Thymus (tissue), 11 donors: ENCODE measurements around the gene GNAS. TPM values are rescaled to one million over a fixed set of nuclear protein-coding genes. Genes with fewer than 3 reads are reported as not detected.

Source experiments
- DNase-seq, 9 donors: peaks; one replicate each; pipeline ENCODE4 v3.0.0-alpha.2; 2013; ENCODE audit warnings: low spot score in 9 of 9, low read depth in 6 of 9, missing footprints in 1 of 9
- H3K27ac ChIP-seq, 2 donors: one replicate each; pipeline ENCODE4 v1.5.1; 2013; ENCODE audit warnings: control low read depth in 1 of 2, low read depth in 1 of 2, low read length in 1 of 2, mild to moderate bottlenecking in 1 of 2, moderate library complexity in 1 of 2
- H3K27me3 ChIP-seq, 2 donors: one replicate each; pipeline ENCODE4 v1.5.1; 2013; ENCODE audit warnings: low read length in 1 of 2; ENCODE audit not compliant: control insufficient read depth in 2 of 2, insufficient read depth in 1 of 2
- H3K36me3 ChIP-seq, 2 donors: one replicate each; pipeline ENCODE4 v1.5.1; 2013; ENCODE audit warnings: low read length in 1 of 2, mild to moderate bottlenecking in 1 of 2, moderate library complexity in 1 of 2; ENCODE audit not compliant: control insufficient read depth in 2 of 2, insufficient read depth in 2 of 2
- H3K4me1 ChIP-seq, 2 donors: one replicate each; pipeline ENCODE4 v1.5.1; 2013; ENCODE audit warnings: low read length in 2 of 2; ENCODE audit not compliant: control insufficient read depth in 2 of 2, insufficient read depth in 2 of 2
- H3K4me3 ChIP-seq, 2 donors: one replicate each; pipeline ENCODE4 v1.5.1; 2013; ENCODE audit warnings: low read length in 2 of 2, control low read depth in 1 of 2, mild to moderate bottlenecking in 1 of 2
- H3K9me3 ChIP-seq, 2 donors: one replicate each; pipeline ENCODE4 v1.5.1; 2013; ENCODE audit warnings: low read length in 1 of 2, mild to moderate bottlenecking in 1 of 2; ENCODE audit not compliant: control insufficient read depth in 2 of 2, insufficient read depth in 1 of 2
- WGBS: extraction: QIAGEN DNeasy Blood & Tissue Kit; methylation state at CpG from one replicate; pipeline ENCODE4 v1.1.7; 2013; 5-methylcytosine and 5-hydroxymethylcytosine counted together
- polyA plus RNA-seq: library from polyadenylated mRNA; stranded (reverse); fragments of 200-250 nt; gene quantifications from one replicate; pipeline ENCODE4 v1.2.3, GENCODE V29; 2013
- total RNA-seq: library from RNA; stranded (reverse); fragments of 120-200 nt; gene quantifications from one replicate; pipeline ENCODE4 v1.2.4, GENCODE V29; 2013
- donor health status: healthy.

The GNAS gene
- total and polyA plus RNA-seq, 2 donors = 434 to 700 TPM

- Histone ChIP-seq H3K27me3 (peaks cover 4 to 19% of the 10 kb centered on the region in 2 donors), H3K4me1 (peaks cover 0 to 2% of the 10 kb centered on the region in 2 donors), H3K27ac (no peak overlapping the region), H3K36me3 (no peaks in the 10 kb centered on the region), H3K9me3 (no peaks in the 10 kb centered on the region), H3K4me3 (no peak overlapping the region)
- 60% methylated on average over 14 of the region's 14 CpGs for WGBS
- peak in 1 of 9 donors; percentile 38 for DNase-seq
These were observed 16.3 kb downstream of the GNAS start for GRCh38 chr20:58868795-58869194.

- no peak overlapping the region for H3K4me3 ChIP-seq
- DNase-seq = no peak
- H3K27ac ChIP-seq = no peak overlapping the region
- peaks cover 0 to 2% of the 10 kb centered on the region in 2 donors for H3K4me1 ChIP-seq
- WGBS = 96% methylated on average over 7 of the region's 7 CpGs
- no peaks in the 10 kb centered on the region for H3K9me3 ChIP-seq
- no peaks in the 10 kb centered on the region for H3K36me3 ChIP-seq
- H3K27me3 ChIP-seq = peaks cover 4 to 18% of the 10 kb centered on the region in 2 donors
These were observed 17.2 kb downstream of the GNAS start for GRCh38 chr20:58869662-58870227.

- peak in 3 of 9 donors; percentile 28 to 55 (median 52) for DNase-seq
- WGBS = 51% methylated on average over 7 of the region's 7 CpGs
- Histone ChIP-seq H3K9me3 (no peaks in the 10 kb centered on the region), H3K4me1 (peaks cover 0 to 2% of the 10 kb centered on the region in 2 donors), H3K4me3 (no peak overlapping the region), H3K36me3 (no peaks in the 10 kb centered on the region), H3K27me3 (peaks cover 4 to 18% of the 10 kb centered on the region in 2 donors), H3K27ac (no peak overlapping the region)
These were observed 17.9 kb downstream of the GNAS start for GRCh38 chr20:58870293-58871014.

GRCh38 chr20:58871533-58872102 lies 19.1 kb downstream of the GNAS start:
- peaks cover 0 to 2% of the 10 kb centered on the region in 2 donors for H3K4me1 ChIP-seq
- H3K27ac ChIP-seq = no peak overlapping the region
- H3K4me3 ChIP-seq = no peak overlapping the region
- peaks cover 4 to 15% of the 10 kb centered on the region in 2 donors for H3K27me3 ChIP-seq
- DNase-seq = no peak
- H3K9me3 ChIP-seq = no peaks in the 10 kb centered on the region
- no peaks in the 10 kb centered on the region for H3K36me3 ChIP-seq
- WGBS = 97% methylated on average over 8 of the region's 8 CpGs

- DNase-seq = no peak
- no peaks in the 10 kb centered on the region for H3K36me3 ChIP-seq
- H3K9me3 ChIP-seq = no peaks in the 10 kb centered on the region
- no peak overlapping the region for H3K4me3 ChIP-seq
- H3K27ac ChIP-seq = no peak overlapping the region
- WGBS = 98% methylated on average over 1 of the region's 1 CpG
- peaks cover 0 to 3% of the 10 kb centered on the region in 2 donors for H3K27me3 ChIP-seq
- H3K4me1 ChIP-seq = peaks cover 0 to 21% of the 10 kb centered on the region in 2 donors
These were observed 22.0 kb downstream of the GNAS start for GRCh38 chr20:58874469-58874868.

GRCh38 chr20:58875111-58875510 lies 22.6 kb downstream of the GNAS start:
- no peak for DNase-seq
- H3K27ac ChIP-seq = no peak overlapping the region
- over 99% methylated on average over 3 of the region's 3 CpGs for WGBS

GRCh38 chr20:58875541-58876134 lies 23.1 kb downstream of the GNAS start:
- Histone ChIP-seq H3K36me3 (no peaks in the 10 kb centered on the region), H3K9me3 (no peaks in the 10 kb centered on the region), H3K27ac (no peak overlapping the region), H3K4me3 (no peak overlapping the region), H3K27me3 (no peaks in the 10 kb centered on the region), H3K4me1 (peaks cover 0 to 19% of the 10 kb centered on the region in 2 donors)
- no peak for DNase-seq
- 98% methylated on average over 12 of the region's 12 CpGs for WGBS

More at GRCh38 chr20:58875111-58875510, 22.6 kb downstream of the GNAS start:
- H3K36me3 ChIP-seq = no peaks in the 10 kb centered on the region
- H3K4me1 ChIP-seq = peaks cover 0 to 21% of the 10 kb centered on the region in 2 donors
- no peaks in the 10 kb centered on the region for H3K27me3 ChIP-seq
- H3K4me3 ChIP-seq = no peak overlapping the region
- H3K9me3 ChIP-seq = no peaks in the 10 kb centered on the region

- H3K27me3 ChIP-seq = no peaks in the 10 kb centered on the region
- no peak for DNase-seq
- WGBS = 95% methylated on average over 7 of the region's 7 CpGs
These were observed 23.9 kb downstream of the GNAS start for GRCh38 chr20:58876437-58876836.

More at GRCh38 chr20:58876437-58876836, 23.9 kb downstream of the GNAS start:
- H3K4me3 ChIP-seq = no peak overlapping the region
- H3K36me3 ChIP-seq = no peaks in the 10 kb centered on the region
- H3K9me3 ChIP-seq = no peaks in the 10 kb centered on the region
- peaks cover 0 to 19% of the 10 kb centered on the region in 2 donors for H3K4me1 ChIP-seq
- no peak overlapping the region for H3K27ac ChIP-seq
